ENCODE data around the gene DIS3L2.
"Not testable (repeated sequence)": the region's sequence is repeated elsewhere in the genome, so short reads cannot be mapped to it uniquely, and the experiment has no call there.

DNA sequence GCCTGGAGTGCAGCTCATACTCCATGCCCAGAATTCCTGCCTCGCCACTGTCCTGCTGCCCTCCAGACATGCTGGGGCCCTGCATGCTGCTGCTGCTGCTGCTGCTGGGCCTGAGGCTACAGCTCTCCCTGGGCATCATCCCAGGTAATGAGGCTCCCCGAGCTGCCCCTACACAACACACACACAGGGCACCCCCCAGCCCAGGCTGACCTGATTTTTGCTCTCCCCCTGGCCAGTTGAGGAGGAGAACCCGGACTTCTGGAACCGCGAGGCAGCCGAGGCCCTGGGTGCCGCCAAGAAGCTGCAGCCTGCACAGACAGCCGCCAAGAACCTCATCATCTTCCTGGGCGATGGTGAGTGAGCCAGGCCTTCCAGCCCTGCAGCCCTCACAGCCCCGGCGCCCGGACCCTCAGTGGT, 417.2 kb downstream of the DIS3L2 start, which contains the start of gene ALPP:
- TF ChIP-seq EZH2phosphoT487 (IDR thresholded peaks at IDR 0.05; ENCODE audit: low read depth); CTCF (IDR thresholded peaks at IDR 0.05; ENCODE audit: low read depth, low read length): not testable (repeated sequence)

Data from OCI-LY3 (cell line).